GM23338 (cell line): ENCODE measurements around the gene MARF1.
"Not testable (repeated sequence)": the region's sequence is repeated elsewhere in the genome, so short reads cannot be mapped to it uniquely, and the experiment has no call there.

Experiments used
- CTCF ChIP-seq, 2 experiments: fragments of 200-600 bp in 1 of 2; sonication (generic) in 1 of 2; conservative IDR thresholded peaks; 2 replicates each; pipeline versions ENCODE4 v1.5.1 to v1.6.1; 2016 to 2017; ENCODE audit warnings: antibody characterized with exemption in 2 of 2, low read depth in 2 of 2, mild to moderate bottlenecking in 2 of 2, moderate library complexity in 1 of 2
- POLR2AphosphoS5 ChIP-seq: IDR thresholded peaks from 2 replicates; pipeline ENCODE4 v1.6.1; 2016; ENCODE audit warnings: antibody characterized with exemption, low read depth

- not testable (repeated sequence) for TF ChIP-seq POLR2AphosphoS5; CTCF (conservative IDR thresholded peaks at IDR 0.05; ENCODE audit: low read depth in 2 of 2)
Measured at GRCh38 chr16:15672127-15672513, 29.2 kb upstream of the MARF1 start.
